Measurements from ENCODE around the gene BCDIN3D. TPM values are rescaled to one million over a fixed set of nuclear protein-coding genes. Genes with fewer than 3 reads are reported as not detected.
A peak's percentile ranks its signal among the peaks of the same experiment; 100 is the strongest.

BCDIN3D gene
- total RNA-seq, 1 experiment from 2014 or later, result 3.3 TPM

DNA sequence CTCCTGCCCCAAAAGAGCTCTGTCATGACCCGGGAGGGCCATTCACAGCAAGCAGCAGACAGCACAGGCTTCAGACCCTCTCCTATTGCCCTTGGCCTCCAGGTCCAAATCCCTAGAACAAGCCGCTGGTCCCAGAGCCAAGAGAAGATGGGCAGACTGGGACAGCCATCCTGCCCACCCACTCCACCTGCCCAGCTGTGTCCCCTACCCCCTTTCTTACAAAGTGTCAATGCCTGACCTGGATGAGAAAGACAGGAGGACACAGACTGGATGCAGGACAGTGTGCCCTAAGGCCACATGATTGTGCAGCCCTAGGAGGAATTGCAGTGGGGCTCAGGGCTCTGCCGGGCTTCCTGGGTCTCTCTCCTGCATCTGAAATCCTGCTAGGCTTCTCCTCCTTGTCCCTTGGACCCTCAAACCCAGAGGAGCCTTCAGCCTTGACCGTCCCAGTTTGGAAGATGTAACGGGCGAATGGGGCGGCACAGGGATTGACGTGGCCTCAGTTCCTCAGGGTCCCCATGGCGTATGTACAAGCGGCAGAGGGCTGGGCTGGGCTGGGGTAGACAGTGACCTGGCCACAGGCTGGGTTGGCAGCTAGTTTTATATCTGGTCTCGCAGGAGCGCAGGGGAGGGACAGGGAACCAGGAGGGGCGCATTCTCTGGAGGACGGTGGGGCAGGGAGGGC is 27.1 kb upstream of the BCDIN3D start:
- Histone ChIP-seq H2BK15ac (ENCODE audit: low read depth, low read length) (no peak overlapping the region), H3K56ac (ENCODE audit: insufficient read length, low read depth, low read length) (no peak overlapping the region), H2AK5ac (ENCODE audit: insufficient read length, low read length) (no peak overlapping the region), H3K23me2 (ENCODE audit: insufficient read length, low read depth, low read length, poor library complexity, severe bottlenecking) (no peaks in the 10 kb centered on the region), H3K9ac (ENCODE audit: extremely low read depth, insufficient read length, low read length) (no peak overlapping the region), H3T11ph (ENCODE audit: low read length) (no peak overlapping the region), H3K9me3 (ENCODE audit: control insufficient read depth, low read depth, low read length) (no peaks in the 10 kb centered on the region), H4K91ac (ENCODE audit: insufficient read length, low read depth, low read length) (no peak overlapping the region), H2BK120ac (ENCODE audit: low read depth, low read length, poor library complexity, severe bottlenecking) (no peak overlapping the region), H2BK20ac (ENCODE audit: low read depth, low read length, poor library complexity, severe bottlenecking) (no peak overlapping the region), H3K79me1 (ENCODE audit: insufficient read depth, low read depth, low read length, poor library complexity, severe bottlenecking) (no peaks in the 10 kb centered on the region), H4K8ac (replicated peaks; ENCODE audit: insufficient read length, low read depth, low read length) (no peak overlapping the region), H3K4me2 (ENCODE audit: insufficient read depth, insufficient read length, low read length) (no peak overlapping the region), H3K23ac (ENCODE audit: insufficient read length, low read depth, low read length) (no peak overlapping the region), H3K27me3 (ENCODE audit: insufficient read depth, low read length) (no peaks in the 10 kb centered on the region), H2BK5ac (ENCODE audit: insufficient read length, low read length) (no peak overlapping the region), H3K18ac (ENCODE audit: insufficient read length, low read depth, low read length) (no peak overlapping the region), H2BK12ac (ENCODE audit: insufficient read length, low read depth, low read length) (no peak overlapping the region), H4K5ac (ENCODE audit: insufficient read length, low read depth, low read length) (no peak overlapping the region), H3K14ac (ENCODE audit: insufficient read depth, low read length) (no peak overlapping the region), H3K4me1 (ENCODE audit: insufficient read depth, low read length) (no peaks in the 10 kb centered on the region), H2AFZ (ENCODE audit: low read length) (no peak overlapping the region), H3K79me2 (ENCODE audit: insufficient read depth, low read length) (no peaks in the 10 kb centered on the region), H3K4ac (ENCODE audit: low read depth, low read length) (no peak overlapping the region), H3K27ac (ENCODE audit: insufficient read length, low read depth, low read length) (no peak overlapping the region), H4K20me1 (ENCODE audit: control insufficient read depth, insufficient read depth, insufficient read length) (no peaks in the 10 kb centered on the region)
- Mint-ChIP-seq H3K27ac (no peak overlapping the region), H3K9me3 (no peaks in the 10 kb centered on the region; a peak in 1 of 5 replicates), H3K27me3 (ENCODE audit: low read depth) (peaks cover 8% of the 10 kb centered on the region), H3K4me1 (peaks cover 12 to 15% of the 10 kb centered on the region in 2 experiments), H3K4me3 (no peak overlapping the region), H3K36me3 (ENCODE audit: insufficient read depth in 1 of 3, low read depth in 3 of 3) (no peaks in the 10 kb centered on the region)
- DNase-seq, result peak; percentile 20
- TF ChIP-seq, protein P1, sequence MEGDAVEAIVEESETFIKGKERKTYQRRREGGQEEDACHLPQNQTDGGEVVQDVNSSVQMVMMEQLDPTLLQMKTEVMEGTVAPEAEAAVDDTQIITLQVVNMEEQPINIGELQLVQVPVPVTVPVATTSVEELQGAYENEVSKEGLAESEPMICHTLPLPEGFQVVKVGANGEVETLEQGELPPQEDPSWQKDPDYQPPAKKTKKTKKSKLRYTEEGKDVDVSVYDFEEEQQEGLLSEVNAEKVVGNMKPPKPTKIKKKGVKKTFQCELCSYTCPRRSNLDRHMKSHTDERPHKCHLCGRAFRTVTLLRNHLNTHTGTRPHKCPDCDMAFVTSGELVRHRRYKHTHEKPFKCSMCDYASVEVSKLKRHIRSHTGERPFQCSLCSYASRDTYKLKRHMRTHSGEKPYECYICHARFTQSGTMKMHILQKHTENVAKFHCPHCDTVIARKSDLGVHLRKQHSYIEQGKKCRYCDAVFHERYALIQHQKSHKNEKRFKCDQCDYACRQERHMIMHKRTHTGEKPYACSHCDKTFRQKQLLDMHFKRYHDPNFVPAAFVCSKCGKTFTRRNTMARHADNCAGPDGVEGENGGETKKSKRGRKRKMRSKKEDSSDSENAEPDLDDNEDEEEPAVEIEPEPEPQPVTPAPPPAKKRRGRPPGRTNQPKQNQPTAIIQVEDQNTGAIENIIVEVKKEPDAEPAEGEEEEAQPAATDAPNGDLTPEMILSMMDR (conservative IDR thresholded peaks at IDR 0.05), result no peak
- WGBS (ENCODE audit: extremely low coverage, insufficient read length, low lambda C conversion rate), result no CpG with 5 or more reads among the region's 14 CpGs
